GM19372 (cell line): ENCODE results near the gene KRT86.
"Not testable (repeated sequence)": the region's sequence is repeated elsewhere in the genome, so short reads cannot be mapped to it uniquely, and the experiment has no call there.

ENCODE experiments used
- ATAC-seq: cut with Tn5 transposase; IDR thresholded peaks from one replicate; pipeline ENCODE4 v1.9.1; 2021; ENCODE audit warnings: mild to moderate bottlenecking, low read depth, moderate library complexity; ENCODE audit not compliant: unreplicated experiment

Gene KRT86

GRCh38 chr12:52238207-52238840 lies 36.1 kb upstream of the KRT86 start:
- no peak for ATAC-seq

- no peak for ATAC-seq
These were observed 35.4 kb upstream of the KRT86 start for GRCh38 chr12:52238916-52239646.

- ATAC-seq, result no peak
These were observed 34.7 kb upstream of the KRT86 start for GRCh38 chr12:52239767-52240166.

GRCh38 chr12:52240247-52240646 lies 34.2 kb upstream of the KRT86 start:
- ATAC-seq, result not testable (repeated sequence)

GRCh38 chr12:52241205-52241842 lies 33.1 kb upstream of the KRT86 start:
- ATAC-seq, result no peak

GRCh38 chr12:52242442-52243258 lies 31.8 kb upstream of the KRT86 start:
- no peak for ATAC-seq

- ATAC-seq, result no peak
These were observed 31.1 kb upstream of the KRT86 start for GRCh38 chr12:52243259-52243855.

GRCh38 chr12:52243856-52244614 lies 30.4 kb upstream of the KRT86 start:
- ATAC-seq, result peak; percentile 88

- ATAC-seq, result no peak
These were observed 29.8 kb upstream of the KRT86 start for GRCh38 chr12:52244615-52244994.

- no peak for ATAC-seq
These were observed 29.0 kb upstream of the KRT86 start for GRCh38 chr12:52245259-52245961.

- ATAC-seq, result no peak
These were observed 28.4 kb upstream of the KRT86 start for GRCh38 chr12:52245962-52246569.

GRCh38 chr12:52246720-52247621 lies 27.5 kb upstream of the KRT86 start:
- no peak for ATAC-seq

- ATAC-seq, result no peak
These were observed 26.6 kb upstream of the KRT86 start for GRCh38 chr12:52247622-52248540.

- ATAC-seq, result no peak
These were observed 25.6 kb upstream of the KRT86 start for GRCh38 chr12:52248541-52249461.

GRCh38 chr12:52249511-52250047 lies 24.9 kb upstream of the KRT86 start:
- ATAC-seq, result no peak
